GM12872 (cell line): ENCODE data around the gene EIF5A.

Source experiments
- CTCF ChIP-seq: IDR thresholded peaks from 3 replicates; pipeline ENCODE4 v1.5.1; 2011; ENCODE audit warnings: low read depth, mild to moderate bottlenecking, low read length, moderate library complexity; ENCODE audit not compliant: insufficient read depth

Gene EIF5A

DNA sequence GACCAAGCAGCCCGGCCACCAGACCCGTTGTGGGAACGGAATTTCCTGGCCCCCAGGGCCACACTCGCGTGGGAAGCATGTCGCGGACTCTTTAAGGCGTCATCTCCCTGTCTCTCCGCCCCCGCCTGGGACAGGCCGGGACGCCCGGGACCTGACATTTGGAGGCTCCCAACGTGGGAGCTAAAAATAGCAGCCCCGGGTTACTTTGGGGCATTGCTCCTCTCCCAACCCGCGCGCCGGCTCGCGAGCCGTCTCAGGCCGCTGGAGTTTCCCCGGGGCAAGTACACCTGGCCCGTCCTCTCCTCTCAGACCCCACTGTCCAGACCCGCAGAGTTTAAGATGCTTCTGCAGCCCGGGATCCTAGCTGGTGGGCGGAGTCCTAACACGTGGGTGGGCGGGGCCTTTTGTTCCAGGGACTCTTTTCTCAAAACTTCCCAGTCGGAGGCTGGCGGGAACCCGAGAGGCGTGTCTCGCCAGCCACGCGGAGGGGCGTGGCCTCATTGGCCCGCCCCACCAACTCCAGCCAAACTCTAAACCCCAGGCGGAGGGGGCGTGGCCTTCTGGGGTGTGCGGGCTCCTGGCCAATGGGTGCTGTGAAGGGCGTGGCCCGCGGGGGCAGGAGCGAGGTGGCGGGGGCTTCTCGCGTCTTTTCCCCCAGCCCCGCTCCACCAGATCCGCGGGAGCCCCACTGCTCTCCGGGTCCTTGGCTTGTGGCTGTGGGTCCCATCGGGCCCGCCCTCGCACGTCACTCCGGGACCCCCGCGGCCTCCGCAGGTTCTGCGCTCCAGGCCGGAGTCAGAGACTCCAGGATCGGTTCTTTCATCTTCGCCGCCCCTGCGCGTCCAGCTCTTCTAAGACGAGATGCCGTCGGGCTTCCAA, 26.1 kb upstream of the EIF5A start, which contains the start of gene SLC2A4:
TSS of gene SLC2A4 (plus strand) at position 645 of the 879 bp plus-strand sequence. CDS start at position 862, 217 bp downstream.
- TF ChIP-seq CTCF, result no peak

- no peak for TF ChIP-seq CTCF
These were observed 25.3 kb upstream of the EIF5A start for GRCh38 chr17:7281953-7282751.

DNA sequence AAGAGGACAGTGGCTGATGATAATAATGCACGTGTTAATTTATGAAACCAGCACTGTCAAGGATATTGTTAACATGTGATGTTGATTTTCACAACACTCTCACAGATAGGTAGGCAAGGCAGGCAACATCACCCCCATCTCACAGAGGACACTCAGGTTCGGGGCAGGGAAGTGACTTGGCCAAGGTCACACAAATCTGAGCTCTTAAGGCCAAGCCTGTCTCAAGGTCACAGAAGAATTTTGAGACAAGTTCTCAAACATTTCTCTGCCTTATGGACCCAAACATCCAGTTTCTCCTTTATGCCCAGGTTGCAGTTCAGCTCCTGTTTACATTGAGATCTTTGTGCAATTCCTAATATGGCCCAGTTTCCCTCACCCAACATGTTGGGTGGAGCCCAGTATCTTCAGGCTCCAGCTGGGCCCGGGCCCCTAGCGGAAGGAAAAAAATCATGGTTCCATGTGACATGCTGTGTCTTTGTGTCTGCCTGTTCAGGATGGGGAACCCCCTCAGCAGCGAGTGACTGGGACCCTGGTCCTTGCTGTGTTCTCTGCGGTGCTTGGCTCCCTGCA, 24.6 kb upstream of the EIF5A start:
- no peak for TF ChIP-seq CTCF

DNA sequence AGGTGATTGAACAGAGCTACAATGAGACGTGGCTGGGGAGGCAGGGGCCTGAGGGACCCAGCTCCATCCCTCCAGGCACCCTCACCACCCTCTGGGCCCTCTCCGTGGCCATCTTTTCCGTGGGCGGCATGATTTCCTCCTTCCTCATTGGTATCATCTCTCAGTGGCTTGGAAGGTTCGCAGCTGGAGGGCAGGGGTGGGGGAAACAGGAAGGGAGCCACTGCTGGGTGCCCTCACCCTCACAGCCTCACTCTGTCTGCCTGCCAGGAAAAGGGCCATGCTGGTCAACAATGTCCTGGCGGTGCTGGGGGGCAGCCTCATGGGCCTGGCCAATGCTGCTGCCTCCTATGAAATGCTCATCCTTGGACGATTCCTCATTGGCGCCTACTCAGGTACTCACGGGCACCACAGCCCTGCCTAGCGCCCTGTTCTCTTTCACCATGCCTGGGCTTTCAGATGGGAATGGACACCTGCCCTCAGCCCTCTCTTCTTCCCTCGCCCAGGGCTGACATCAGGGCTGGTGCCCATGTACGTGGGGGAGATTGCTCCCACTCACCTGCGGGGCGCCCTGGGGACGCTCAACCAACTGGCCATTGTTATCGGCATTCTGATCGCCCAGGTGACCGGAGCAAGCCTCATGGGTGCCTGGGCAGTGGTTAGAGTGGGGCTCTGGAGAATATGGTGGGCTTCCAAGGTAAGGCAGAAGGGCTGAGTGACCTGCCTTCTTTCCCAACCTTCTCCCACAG, 23.8 kb upstream of the EIF5A start:
- no peak for TF ChIP-seq CTCF

DNA sequence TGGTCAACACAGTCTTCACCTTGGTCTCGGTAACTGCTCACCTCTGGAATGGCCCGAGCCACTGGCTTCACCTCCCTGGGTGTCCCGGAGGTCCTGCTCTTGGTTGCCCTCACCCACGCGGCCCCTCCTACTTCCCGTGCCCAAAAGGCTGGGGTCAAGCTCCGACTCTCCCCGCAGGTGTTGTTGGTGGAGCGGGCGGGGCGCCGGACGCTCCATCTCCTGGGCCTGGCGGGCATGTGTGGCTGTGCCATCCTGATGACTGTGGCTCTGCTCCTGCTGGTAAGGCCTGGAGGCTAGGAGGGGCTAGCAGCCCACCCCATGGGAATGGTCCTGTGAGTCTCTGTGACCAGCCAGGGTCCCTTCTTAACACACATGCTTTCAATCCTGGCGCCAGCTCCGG, 22.5 kb upstream of the EIF5A start:
- no peak for TF ChIP-seq CTCF

DNA sequence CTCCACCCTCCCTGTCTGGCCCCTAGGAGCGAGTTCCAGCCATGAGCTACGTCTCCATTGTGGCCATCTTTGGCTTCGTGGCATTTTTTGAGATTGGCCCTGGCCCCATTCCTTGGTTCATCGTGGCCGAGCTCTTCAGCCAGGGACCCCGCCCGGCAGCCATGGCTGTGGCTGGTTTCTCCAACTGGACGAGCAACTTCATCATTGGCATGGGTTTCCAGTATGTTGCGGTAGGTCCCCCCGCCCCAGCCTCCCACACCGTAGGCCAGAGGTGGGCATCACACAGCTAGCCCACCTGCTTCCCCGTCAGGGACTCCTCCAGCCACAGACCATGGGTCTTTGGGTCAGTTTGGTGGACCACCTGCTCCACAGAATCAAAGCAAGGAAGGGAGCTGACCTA, 21.7 kb upstream of the EIF5A start:
- TF ChIP-seq CTCF, result no peak
